Measurements from ENCODE around the gene HIPK3. TPM values are rescaled to one million over a fixed set of nuclear protein-coding genes. Genes with fewer than 3 reads are reported as not detected.

Gene HIPK3
- total and polyA plus RNA-seq, 4 donors = 24.8 to 251 (median 119) TPM

DNA sequence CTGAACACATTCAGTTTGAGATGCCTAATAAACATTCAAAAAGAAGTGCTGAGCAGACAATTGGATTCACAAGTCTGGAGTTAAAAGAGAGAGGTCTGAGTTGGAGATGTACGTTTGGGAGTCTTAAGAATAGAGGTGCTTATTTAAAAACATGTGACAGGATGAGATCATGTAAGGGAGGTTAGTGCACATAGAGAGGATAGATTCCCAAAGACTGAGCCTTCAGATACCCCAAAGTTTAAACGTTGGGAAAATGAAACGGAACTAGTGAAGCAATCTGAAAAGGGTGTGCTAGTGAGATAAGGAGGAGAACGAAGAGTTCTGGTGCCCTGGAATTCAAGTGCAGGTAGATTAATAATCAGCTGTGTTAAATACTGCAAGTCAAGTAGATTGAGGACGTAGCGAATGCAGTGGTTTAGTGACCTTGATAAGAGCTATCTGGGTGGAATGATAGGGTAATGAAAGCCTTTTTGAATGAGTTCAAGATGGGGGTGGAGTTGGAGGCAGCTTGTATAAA, 63.7 kb downstream of the HIPK3 start:
- no peak overlapping the region for H3K4me3 ChIP-seq (ENCODE audit: low read length in 2 of 2)
- DNase-seq = no peak
- intact Hi-C loops (cut with DNase I) = loop anchor here in 1 of 2 donors (5.0 kb wide), 1 partner anchor 64 kb away; the partner anchor contains the start of gene HIPK3
- WGBS, 2 donors = 51 to 55% methylated on average over 6 of the region's 6 CpGs
- no peaks in the 10 kb centered on the region for H3K36me3 ChIP-seq (ENCODE audit: control insufficient read depth in 1 of 2, insufficient read depth in 2 of 2, low read length in 1 of 2)
- peaks cover 8 to 10% of the 10 kb centered on the region in 2 donors for H3K4me1 ChIP-seq (ENCODE audit: control insufficient read depth in 1 of 2, insufficient read depth in 2 of 2, low read length in 2 of 2)
- ATAC-seq (ENCODE audit: low FRiP score) = no peak
- H3K27ac ChIP-seq (ENCODE audit: low read depth in 1 of 2, low read length in 2 of 2) = no peak overlapping the region
- no peaks in the 10 kb centered on the region for H3K9me3 ChIP-seq (ENCODE audit: control insufficient read depth, low read length)
- H3K27me3 ChIP-seq (ENCODE audit: control insufficient read depth in 1 of 2, insufficient read depth in 2 of 2, low read length in 1 of 2) = no peaks in the 10 kb centered on the region

DNA sequence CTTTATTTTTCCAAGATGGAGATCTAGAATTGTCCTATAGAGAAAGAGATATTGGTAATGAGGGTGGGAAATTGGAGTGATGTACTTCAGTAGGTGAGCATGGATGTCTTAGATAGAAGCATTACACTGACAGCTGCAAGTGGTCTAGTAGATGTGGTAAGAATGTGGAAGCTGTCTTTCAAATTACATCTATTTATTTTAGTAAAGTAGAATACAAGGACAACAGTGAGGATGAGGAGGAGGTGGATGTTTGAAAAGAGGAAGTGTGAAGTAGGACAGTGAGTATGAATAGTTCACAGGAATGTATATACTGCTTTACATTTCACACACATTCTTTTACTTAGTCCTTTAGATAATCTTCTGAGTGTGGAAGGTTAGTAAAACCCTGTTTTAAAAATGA, 64.2 kb downstream of the HIPK3 start:
- Histone ChIP-seq H3K27ac (ENCODE audit: low read depth in 1 of 2, low read length in 2 of 2) (no peak overlapping the region), H3K36me3 (ENCODE audit: control insufficient read depth in 1 of 2, insufficient read depth in 2 of 2, low read length in 1 of 2) (no peaks in the 10 kb centered on the region), H3K9me3 (ENCODE audit: control insufficient read depth, low read length) (no peaks in the 10 kb centered on the region), H3K4me1 (ENCODE audit: control insufficient read depth in 1 of 2, insufficient read depth in 2 of 2, low read length in 2 of 2) (peaks cover 6 to 14% of the 10 kb centered on the region in 2 donors), H3K27me3 (ENCODE audit: control insufficient read depth in 1 of 2, insufficient read depth in 2 of 2, low read length in 1 of 2) (no peaks in the 10 kb centered on the region), H3K4me3 (ENCODE audit: low read length in 2 of 2) (no peak overlapping the region)
- ATAC-seq (ENCODE audit: low FRiP score) (no peak), DNase-seq (no peak)
- intact Hi-C loops (cut with DNase I) = loop anchor here in 1 of 2 donors (5.0 kb wide), 1 partner anchor 64 kb away; the partner anchor contains the start of gene HIPK3

DNA sequence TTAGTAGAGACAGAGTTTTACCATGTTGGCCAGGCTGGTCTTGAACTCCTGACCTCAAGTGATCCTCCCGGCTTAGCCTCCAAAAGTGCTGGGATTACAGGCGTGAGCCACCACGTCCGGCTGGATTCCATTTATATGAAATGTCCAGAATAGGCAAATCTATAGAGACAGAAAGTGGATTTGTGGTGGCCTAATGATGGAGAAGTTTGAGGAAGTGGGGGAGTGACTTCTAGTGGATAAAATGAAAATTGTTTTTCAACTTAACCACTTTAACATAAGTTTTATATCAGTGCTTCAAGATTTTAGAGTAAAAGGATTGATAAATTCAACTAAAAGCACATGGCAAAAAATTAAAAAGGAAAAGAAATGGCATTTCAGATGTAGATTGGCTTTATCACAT, 66.2 kb downstream of the HIPK3 start:
- WGBS, 2 donors = 94 to 95% methylated on average over 4 of the region's 4 CpGs

DNA sequence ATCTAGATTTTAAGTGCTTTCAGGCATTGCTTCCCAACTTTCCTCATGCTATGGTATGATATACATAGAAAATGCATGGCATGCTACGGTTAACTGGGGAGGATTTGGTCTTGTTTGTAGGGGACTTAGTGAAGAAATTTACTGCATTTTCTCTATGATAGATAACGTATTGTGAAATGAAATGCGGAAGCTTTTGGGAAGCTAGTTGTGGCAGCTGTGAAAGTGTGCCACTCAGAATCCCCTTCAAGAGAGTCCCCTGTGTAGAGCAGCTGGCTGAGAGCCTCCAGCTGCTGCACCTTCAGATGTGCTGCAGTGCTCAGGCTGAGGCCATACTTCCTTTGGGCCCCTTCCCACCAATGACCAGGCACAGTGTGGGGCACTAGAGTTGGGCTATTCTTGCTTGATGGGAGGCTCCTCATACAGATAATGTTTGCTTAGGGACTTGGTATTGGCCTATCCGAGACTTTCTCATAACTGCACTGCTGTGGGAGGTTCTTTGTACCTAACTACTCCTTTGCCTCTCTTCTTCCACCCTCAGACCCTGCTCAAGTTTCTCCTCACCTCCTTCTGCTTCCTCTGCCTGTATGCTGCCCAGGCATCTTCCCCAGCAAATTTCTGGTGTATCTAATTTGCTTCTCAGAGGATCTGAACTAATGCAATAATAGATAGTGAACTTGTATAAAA, 67.3 kb downstream of the HIPK3 start:
- ATAC-seq (ENCODE audit: low FRiP score) = no peak
- Histone ChIP-seq H3K27ac (ENCODE audit: low read depth in 1 of 2, low read length in 2 of 2) (no peak overlapping the region), H3K36me3 (ENCODE audit: control insufficient read depth in 1 of 2, insufficient read depth in 2 of 2, low read length in 1 of 2) (no peaks in the 10 kb centered on the region), H3K27me3 (ENCODE audit: control insufficient read depth in 1 of 2, insufficient read depth in 2 of 2, low read length in 1 of 2) (no peaks in the 10 kb centered on the region), H3K4me3 (ENCODE audit: low read length in 2 of 2) (no peak overlapping the region), H3K4me1 (ENCODE audit: control insufficient read depth in 1 of 2, insufficient read depth in 2 of 2, low read length in 2 of 2) (peaks cover 5 to 12% of the 10 kb centered on the region in 2 donors), H3K9me3 (ENCODE audit: control insufficient read depth, low read length) (no peaks in the 10 kb centered on the region)
- no peak for DNase-seq
- intact Hi-C loops (cut with DNase I) = loop anchor here in 1 of 2 donors (5.0 kb wide), 1 partner anchor 67 kb away; the partner anchor contains the start of gene HIPK3
- WGBS, 2 donors = 79 to 81% methylated on average over 4 of the region's 4 CpGs

More for the DNA sequence above, 66.2 kb downstream of the HIPK3 start:
- ATAC-seq (ENCODE audit: low FRiP score) (no peak), DNase-seq (no peak)
- Histone ChIP-seq H3K27me3 (ENCODE audit: control insufficient read depth in 1 of 2, insufficient read depth in 2 of 2, low read length in 1 of 2) (no peaks in the 10 kb centered on the region), H3K4me3 (ENCODE audit: low read length in 2 of 2) (no peak overlapping the region), H3K27ac (ENCODE audit: low read depth in 1 of 2, low read length in 2 of 2) (no peak overlapping the region), H3K36me3 (ENCODE audit: control insufficient read depth in 1 of 2, insufficient read depth in 2 of 2, low read length in 1 of 2) (no peaks in the 10 kb centered on the region), H3K4me1 (ENCODE audit: control insufficient read depth in 1 of 2, insufficient read depth in 2 of 2, low read length in 2 of 2) (peaks cover 5 to 12% of the 10 kb centered on the region in 2 donors), H3K9me3 (ENCODE audit: control insufficient read depth, low read length) (no peaks in the 10 kb centered on the region)
- intact Hi-C loops (cut with DNase I) = loop anchor here in 1 of 2 donors (5.0 kb wide), 1 partner anchor 66 kb away; the partner anchor contains the start of gene HIPK3

DNA sequence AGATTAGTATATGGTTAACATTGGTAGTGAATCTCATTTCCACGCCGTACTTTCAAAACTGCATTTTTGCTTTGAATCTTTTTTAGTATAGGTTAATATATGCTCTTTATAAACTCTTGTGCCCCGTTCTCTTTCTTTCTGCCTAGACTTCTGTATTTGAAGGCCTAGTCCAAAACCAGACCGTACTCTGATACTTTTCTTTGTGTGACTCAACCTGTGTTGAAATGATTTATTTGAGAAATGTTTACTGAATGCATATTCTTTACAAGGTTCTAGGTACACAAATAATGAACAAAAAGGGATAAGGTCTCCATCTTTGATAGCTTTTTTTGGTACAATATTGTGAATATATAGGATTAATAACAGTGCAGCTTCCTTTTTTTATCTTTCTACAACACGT, 68.3 kb downstream of the HIPK3 start:
- no peak for DNase-seq
- intact Hi-C loops (cut with DNase I) = loop anchor here in 1 of 2 donors (5.0 kb wide), 1 partner anchor 158 kb away; no protein-coding TSS in a partner anchor
- 70 to 78% methylated on average over 5 of the region's 5 CpGs for WGBS, 2 donors
- no peak for ATAC-seq (ENCODE audit: low FRiP score)
- H3K4me1 ChIP-seq (ENCODE audit: control insufficient read depth in 1 of 2, insufficient read depth in 2 of 2, low read length in 2 of 2) = peaks cover 3 to 12% of the 10 kb centered on the region in 2 donors
- no peaks in the 10 kb centered on the region for H3K36me3 ChIP-seq (ENCODE audit: control insufficient read depth in 1 of 2, insufficient read depth in 2 of 2, low read length in 1 of 2)
- no peaks in the 10 kb centered on the region for H3K9me3 ChIP-seq (ENCODE audit: control insufficient read depth, low read length)
- no peak overlapping the region for H3K4me3 ChIP-seq (ENCODE audit: low read length in 2 of 2)
- H3K27me3 ChIP-seq (ENCODE audit: control insufficient read depth in 1 of 2, insufficient read depth in 2 of 2, low read length in 1 of 2) = no peaks in the 10 kb centered on the region
- no peak overlapping the region for H3K27ac ChIP-seq (ENCODE audit: low read depth in 1 of 2, low read length in 2 of 2)

DNA sequence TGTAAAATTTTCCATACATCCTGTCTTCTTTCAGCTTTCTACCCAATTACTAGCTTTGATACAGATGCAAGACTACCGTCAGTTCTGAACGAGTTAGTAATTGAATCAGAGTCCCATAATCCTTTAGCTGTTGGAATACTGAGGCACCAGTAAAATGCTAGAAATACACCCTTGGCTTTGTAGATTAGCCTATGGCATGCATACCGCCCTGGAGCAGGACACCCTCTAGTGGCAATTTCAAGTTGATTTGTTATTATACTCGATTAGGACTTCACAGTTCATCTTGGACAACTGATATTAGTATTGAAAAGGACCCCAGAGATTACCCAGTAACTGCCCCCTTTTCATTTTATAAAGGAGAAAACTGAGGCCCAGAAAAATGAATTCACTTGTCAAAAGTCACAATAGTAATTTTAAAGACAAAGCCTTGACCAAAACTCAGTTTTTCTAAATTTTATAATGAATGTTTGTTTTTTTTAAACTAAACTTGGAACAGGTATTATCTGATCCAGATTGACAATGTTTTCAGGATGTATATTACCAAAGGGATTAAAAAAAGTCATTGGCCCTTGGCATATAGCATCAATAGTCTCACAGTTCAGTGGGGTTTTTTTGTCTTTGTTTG, 72.6 kb downstream of the HIPK3 start:
- no peak overlapping the region for H3K27ac ChIP-seq (ENCODE audit: low read depth in 1 of 2, low read length in 2 of 2)
- peak; percentile 65 for ATAC-seq (ENCODE audit: low FRiP score)

DNA sequence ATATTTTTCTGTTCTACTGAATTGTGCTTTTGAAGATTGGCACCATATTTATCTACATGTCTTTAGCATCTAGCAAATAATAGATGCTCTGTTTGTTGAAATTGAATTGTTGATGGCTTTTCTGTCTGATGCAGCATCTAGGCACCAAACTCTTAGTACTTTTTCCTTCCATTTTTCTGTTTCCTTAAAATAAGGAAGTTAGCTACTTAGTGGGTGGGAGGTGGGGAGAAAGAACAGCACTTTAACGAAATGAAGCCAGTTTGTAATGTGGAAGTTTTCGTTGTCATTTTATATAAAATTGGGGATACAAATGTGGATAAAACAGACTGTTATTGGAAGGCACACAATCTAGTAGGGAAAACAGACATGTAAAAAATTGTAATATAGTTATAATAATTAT, 76.6 kb downstream of the HIPK3 start:
- no peak for DNase-seq
- Histone ChIP-seq H3K4me1 (ENCODE audit: control insufficient read depth in 1 of 2, insufficient read depth in 2 of 2, low read length in 2 of 2) (peaks cover 0 to 3% of the 10 kb centered on the region in 2 donors), H3K4me3 (ENCODE audit: low read length in 2 of 2) (no peak overlapping the region), H3K9me3 (ENCODE audit: control insufficient read depth, low read length) (no peaks in the 10 kb centered on the region), H3K27ac (ENCODE audit: low read depth in 1 of 2, low read length in 2 of 2) (no peak overlapping the region), H3K36me3 (ENCODE audit: control insufficient read depth in 1 of 2, insufficient read depth in 2 of 2, low read length in 1 of 2) (peaks cover 0 to 5% of the 10 kb centered on the region in 2 donors), H3K27me3 (ENCODE audit: control insufficient read depth in 1 of 2, insufficient read depth in 2 of 2, low read length in 1 of 2) (no peaks in the 10 kb centered on the region)
- intact Hi-C loops (cut with DNase I) = loop anchor here in 1 of 2 donors (5.0 kb wide), 2 partner anchors 77 to 172 kb away; partner anchors contain the start of genes CSTF3 and HIPK3
- no peak for ATAC-seq (ENCODE audit: low FRiP score)
- WGBS, 2 donors = 90 to 91% methylated on average over 2 of the region's 2 CpGs

More for the DNA sequence above, 72.6 kb downstream of the HIPK3 start:
- Histone ChIP-seq H3K4me1 (ENCODE audit: control insufficient read depth in 1 of 2, insufficient read depth in 2 of 2, low read length in 2 of 2) (peaks cover 0 to 9% of the 10 kb centered on the region in 2 donors), H3K36me3 (ENCODE audit: control insufficient read depth in 1 of 2, insufficient read depth in 2 of 2, low read length in 1 of 2) (no peaks in the 10 kb centered on the region), H3K27me3 (ENCODE audit: control insufficient read depth in 1 of 2, insufficient read depth in 2 of 2, low read length in 1 of 2) (no peaks in the 10 kb centered on the region), H3K9me3 (ENCODE audit: control insufficient read depth, low read length) (no peaks in the 10 kb centered on the region), H3K4me3 (ENCODE audit: low read length in 2 of 2) (no peak overlapping the region)
- intact Hi-C loops (cut with DNase I) = loop anchor here (5.0 kb wide), 3 partner anchors 73 to 168 kb away; partner anchors contain the start of genes CSTF3 (in 1 of the 2) and HIPK3 (in 1 of the 2)
- WGBS, 2 donors = 15 to 25% methylated on average over 4 of the region's 4 CpGs
- no peak for DNase-seq

DNA sequence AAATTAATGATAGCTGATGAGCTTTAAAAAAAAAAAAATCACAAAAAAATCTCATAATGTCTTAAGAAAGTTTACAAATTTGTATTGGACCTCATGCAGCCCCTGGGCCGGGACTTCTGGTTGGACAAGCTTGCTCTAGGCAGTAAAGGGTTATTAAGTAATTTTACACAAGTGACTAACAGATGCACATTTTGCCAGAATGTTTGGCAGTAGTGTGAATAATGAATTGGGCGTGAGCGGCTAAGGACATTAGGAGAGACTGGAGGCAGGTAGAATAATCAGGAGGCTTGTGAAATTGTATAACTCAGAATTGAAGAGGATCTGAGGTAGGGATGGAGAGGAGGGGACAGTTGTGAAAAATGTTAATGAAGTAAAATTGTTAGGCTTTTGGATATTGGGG, 77.4 kb downstream of the HIPK3 start:
- Histone ChIP-seq H3K9me3 (ENCODE audit: control insufficient read depth, low read length) (no peaks in the 10 kb centered on the region), H3K4me1 (ENCODE audit: control insufficient read depth in 1 of 2, insufficient read depth in 2 of 2, low read length in 2 of 2) (peaks cover 0 to 3% of the 10 kb centered on the region in 2 donors), H3K36me3 (ENCODE audit: control insufficient read depth in 1 of 2, insufficient read depth in 2 of 2, low read length in 1 of 2) (peaks cover 0 to 5% of the 10 kb centered on the region in 2 donors), H3K4me3 (ENCODE audit: low read length in 2 of 2) (no peak overlapping the region), H3K27ac (ENCODE audit: low read depth in 1 of 2, low read length in 2 of 2) (no peak overlapping the region), H3K27me3 (ENCODE audit: control insufficient read depth in 1 of 2, insufficient read depth in 2 of 2, low read length in 1 of 2) (no peaks in the 10 kb centered on the region)
- intact Hi-C loops (cut with DNase I) = loop anchor here in 1 of 2 donors (5.0 kb wide), 2 partner anchors 77 to 172 kb away; partner anchors contain the start of genes CSTF3 and HIPK3
- ATAC-seq (ENCODE audit: low FRiP score) = no peak
- no peak for DNase-seq
- 88 to 89% methylated on average over 3 of the region's 3 CpGs for WGBS, 2 donors

Data from aorta (tissue), 5 donors.